A673 (cell line): ENCODE results near the gene DPRX.

Experiments used
- EZH2 ChIP-seq: fragments of 200-600 bp; sonication (generic); IDR thresholded peaks from 2 replicates; pipeline ENCODE4 v1.6.1; 2017; ENCODE audit warnings: borderline replicate concordance, low read depth, mild to moderate bottlenecking, mixed read lengths, antibody characterized with exemption, low read length; ENCODE audit not compliant: poor library complexity, severe bottlenecking
- TF ChIP-seq, protein P1 (sequence below): fragments of 300-800, 200-600 bp; sonication (generic); conservative IDR thresholded peaks from 2 replicates; pipeline ENCODE4 v1.5.1; 2017; ENCODE audit warnings: low read depth, mild to moderate bottlenecking, antibody characterized with exemption, low read length, moderate library complexity, mixed read lengths

DNA sequence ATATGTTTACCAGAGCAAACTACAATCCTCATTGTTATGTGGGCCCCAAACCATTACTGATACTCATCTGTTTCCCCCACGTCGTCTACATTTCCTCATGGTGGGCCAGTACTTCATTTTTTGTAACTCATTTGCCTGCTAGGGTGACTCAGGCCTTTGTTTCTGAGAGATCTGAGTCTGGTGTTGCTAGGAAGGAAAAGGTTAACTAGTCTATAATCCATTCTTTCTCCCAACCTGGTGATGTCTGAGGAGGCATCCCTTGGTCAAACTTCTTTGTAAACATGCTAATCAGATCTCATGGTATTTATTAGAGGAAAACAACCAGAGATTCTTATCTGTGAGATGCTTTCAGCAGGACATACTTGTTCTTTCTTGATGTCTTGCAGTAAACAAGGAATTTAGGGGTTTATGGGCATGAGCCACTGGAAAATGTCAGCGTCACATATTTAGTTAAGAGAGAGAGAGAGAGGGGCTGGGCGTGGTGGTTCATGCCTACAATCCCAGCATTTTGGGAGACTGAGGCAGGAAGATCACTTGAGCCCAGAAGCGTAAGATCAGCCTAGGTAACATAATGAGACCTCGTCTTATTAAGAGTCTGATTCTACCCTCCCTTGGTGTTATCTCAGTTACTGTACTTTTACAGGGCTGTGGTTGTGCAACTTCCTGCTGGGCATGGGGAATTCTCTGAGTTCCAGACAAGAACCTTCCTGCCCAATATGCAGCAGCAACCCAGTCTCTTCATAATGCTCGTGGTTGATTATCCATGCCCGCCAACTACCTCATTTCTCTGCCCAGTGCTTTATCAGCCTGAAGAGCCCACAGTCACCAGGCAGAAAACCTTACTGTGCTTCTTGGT is 9.7 kb upstream of the DPRX start:
- TF ChIP-seq, protein P1, sequence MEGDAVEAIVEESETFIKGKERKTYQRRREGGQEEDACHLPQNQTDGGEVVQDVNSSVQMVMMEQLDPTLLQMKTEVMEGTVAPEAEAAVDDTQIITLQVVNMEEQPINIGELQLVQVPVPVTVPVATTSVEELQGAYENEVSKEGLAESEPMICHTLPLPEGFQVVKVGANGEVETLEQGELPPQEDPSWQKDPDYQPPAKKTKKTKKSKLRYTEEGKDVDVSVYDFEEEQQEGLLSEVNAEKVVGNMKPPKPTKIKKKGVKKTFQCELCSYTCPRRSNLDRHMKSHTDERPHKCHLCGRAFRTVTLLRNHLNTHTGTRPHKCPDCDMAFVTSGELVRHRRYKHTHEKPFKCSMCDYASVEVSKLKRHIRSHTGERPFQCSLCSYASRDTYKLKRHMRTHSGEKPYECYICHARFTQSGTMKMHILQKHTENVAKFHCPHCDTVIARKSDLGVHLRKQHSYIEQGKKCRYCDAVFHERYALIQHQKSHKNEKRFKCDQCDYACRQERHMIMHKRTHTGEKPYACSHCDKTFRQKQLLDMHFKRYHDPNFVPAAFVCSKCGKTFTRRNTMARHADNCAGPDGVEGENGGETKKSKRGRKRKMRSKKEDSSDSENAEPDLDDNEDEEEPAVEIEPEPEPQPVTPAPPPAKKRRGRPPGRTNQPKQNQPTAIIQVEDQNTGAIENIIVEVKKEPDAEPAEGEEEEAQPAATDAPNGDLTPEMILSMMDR: no peak
- TF ChIP-seq EZH2: no peak
